HFFc6 (cell line): ENCODE measurements around the gene SLC10A3. TPM values are rescaled to one million over a fixed set of nuclear protein-coding genes. Genes with fewer than 3 reads are reported as not detected.
"Not testable (repeated sequence)": the region's sequence is repeated elsewhere in the genome, so short reads cannot be mapped to it uniquely, and the experiment has no call there.

ENCODE experiments used
- DNase-seq: peaks from one replicate; pipeline ENCODE4 v3.0.0-alpha.2; 2018
- H3K27ac Mint-ChIP-seq: 2 replicates; pipeline ENCODE4 v1.8.0; 2020; ENCODE audit warnings: mild to moderate bottlenecking, mixed read lengths
- H3K27me3 Mint-ChIP-seq: 2 replicates; pipeline ENCODE4 v1.8.0; 2021; ENCODE audit warnings: mild to moderate bottlenecking, moderate library complexity, mixed read lengths; ENCODE audit not compliant: insufficient read depth
- H3K36me3 Mint-ChIP-seq: 2 replicates; pipeline ENCODE4 v1.8.0; 2021; ENCODE audit warnings: low read depth, mixed read lengths
- H3K4me1 Mint-ChIP-seq: 2 replicates; pipeline ENCODE4 v1.8.0; 2020; ENCODE audit warnings: low read depth, mixed read lengths
- H3K4me3 Mint-ChIP-seq: 2 replicates; pipeline ENCODE4 v1.8.0; 2020; ENCODE audit warnings: mild to moderate bottlenecking, moderate library complexity, mixed read lengths
- H3K9me3 Mint-ChIP-seq: 2 replicates; pipeline ENCODE4 v1.8.0; 2020; ENCODE audit warnings: mild to moderate bottlenecking, mixed read lengths
- CTCF ChIP-seq: fragments of 200-600 bp; sonication (generic); IDR thresholded peaks from 2 replicates; pipeline ENCODE4 v1.5.0; 2021; ENCODE audit warnings: antibody characterized with exemption, mild to moderate bottlenecking
- total RNA-seq, 6 experiments: library from RNA; stranded (reverse); fragmentation: NEBNext Ultra II Directional; extraction: Animal tissue kit (Norgen Biotek cat#: 25700); gene quantifications; 2 replicates in 1 of 6; 3 replicates in 5 of 6; pipeline ENCODE4 v1.2.3, GENCODE V29; 2021

SLC10A3 gene
- total RNA-seq, 6 experiments from 2014 or later, result 34.6 to 46.5 (median 37.7) TPM

- H3K36me3 Mint-ChIP-seq, result peaks cover 18% of the 10 kb centered on the region
- no peaks in the 10 kb centered on the region for H3K9me3 Mint-ChIP-seq
- no peak overlapping the region for H3K27ac Mint-ChIP-seq
- H3K27me3 Mint-ChIP-seq, result peaks cover 2% of the 10 kb centered on the region; the same call in 1 of the 2 replicates
- DNase-seq, result no peak
- no peak for TF ChIP-seq CTCF
- no peak overlapping the region for H3K4me3 Mint-ChIP-seq
- peaks cover 10% of the 10 kb centered on the region for H3K4me1 Mint-ChIP-seq
Measured at GRCh38 chrX:154507673-154508383, 17.4 kb upstream of the SLC10A3 start.

- no peak for DNase-seq
- Mint-ChIP-seq H3K4me3 (no peak overlapping the region), H3K27ac (peak overlapping the region; percentile 78), H3K36me3 (peaks cover 18% of the 10 kb centered on the region), H3K4me1 (peaks cover 10% of the 10 kb centered on the region), H3K9me3 (no peaks in the 10 kb centered on the region), H3K27me3 (peaks cover 4% of the 10 kb centered on the region)
- no peak for TF ChIP-seq CTCF
Measured at GRCh38 chrX:154506483-154507332, 16.3 kb upstream of the SLC10A3 start.

DNA sequence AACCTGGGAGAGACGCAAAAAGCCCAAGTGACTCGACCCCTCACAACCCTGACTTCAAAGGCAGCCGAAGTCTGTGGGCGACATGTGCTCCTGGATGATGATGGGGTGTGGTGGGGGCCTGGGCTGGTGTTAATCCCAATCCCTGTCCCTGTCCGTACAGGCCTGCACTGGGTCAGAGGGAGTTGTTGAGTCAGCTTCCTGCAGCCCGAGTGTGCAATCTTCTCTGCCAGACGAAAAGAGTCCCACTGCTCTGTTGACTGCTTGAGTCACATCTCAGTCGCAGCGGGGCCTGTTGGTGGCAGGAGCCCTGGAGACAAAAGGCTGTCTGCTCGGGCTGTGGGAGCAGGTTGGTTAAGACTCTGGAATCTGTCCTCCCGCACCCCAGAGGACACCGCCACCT, 15.3 kb upstream of the SLC10A3 start:
- TF ChIP-seq CTCF, result no peak
- H3K4me3 Mint-ChIP-seq, result no peak overlapping the region
- H3K27ac Mint-ChIP-seq, result peak overlapping the region; percentile 78
- peaks cover 4% of the 10 kb centered on the region for H3K27me3 Mint-ChIP-seq
- H3K9me3 Mint-ChIP-seq, result no peaks in the 10 kb centered on the region
- H3K36me3 Mint-ChIP-seq, result peaks cover 13% of the 10 kb centered on the region
- peaks cover 10% of the 10 kb centered on the region for H3K4me1 Mint-ChIP-seq
- DNase-seq, result peak; percentile 63

DNA sequence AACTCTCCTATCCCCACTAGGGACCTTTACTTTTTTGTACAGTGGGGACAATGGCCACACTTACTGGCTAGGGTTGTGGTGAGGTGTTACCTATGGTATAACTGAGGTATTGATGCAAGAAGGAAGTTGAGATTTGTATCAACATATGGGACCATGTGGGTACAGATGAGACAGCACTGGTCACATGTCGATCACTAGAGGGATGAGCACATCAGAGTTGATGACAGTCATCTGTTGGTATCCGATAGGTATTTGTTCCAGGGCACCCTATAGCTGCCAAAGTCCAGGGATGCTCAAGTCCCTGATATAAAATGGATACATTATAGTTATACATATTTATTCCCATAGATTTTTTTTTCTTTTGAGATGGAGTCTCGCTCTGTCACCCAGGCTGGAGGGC, 12.6 kb upstream of the SLC10A3 start:
- H3K27me3 Mint-ChIP-seq, result peaks cover 4% of the 10 kb centered on the region
- no peak for TF ChIP-seq CTCF
- no peak overlapping the region for H3K27ac Mint-ChIP-seq
- DNase-seq, result no peak
- H3K4me3 Mint-ChIP-seq, result no peak overlapping the region
- H3K9me3 Mint-ChIP-seq, result no peaks in the 10 kb centered on the region
- peaks cover 11% of the 10 kb centered on the region for H3K4me1 Mint-ChIP-seq
- peaks cover 4% of the 10 kb centered on the region; the same call in 1 of the 2 replicates for H3K36me3 Mint-ChIP-seq

DNA sequence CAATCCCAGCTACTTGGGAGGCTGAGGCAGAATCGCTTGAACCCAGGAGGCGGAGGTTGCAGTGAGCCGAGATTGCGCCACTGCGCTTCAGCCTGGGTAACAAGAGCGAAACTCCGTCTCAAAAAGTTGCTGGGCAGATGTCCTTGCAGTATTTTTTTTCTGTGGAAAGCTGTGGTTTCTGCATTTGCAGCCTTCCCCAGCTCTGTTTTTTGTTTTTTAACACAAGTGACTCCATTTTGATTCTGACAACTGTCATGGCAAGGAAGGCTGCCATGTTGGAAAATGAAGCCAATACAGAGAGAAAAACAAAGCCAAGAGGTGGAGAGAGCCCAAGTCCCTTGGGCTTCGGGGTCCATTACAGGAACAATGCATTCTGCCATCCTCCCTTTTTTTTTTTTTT, 11.7 kb upstream of the SLC10A3 start:
- Mint-ChIP-seq H3K27me3 (peaks cover 4% of the 10 kb centered on the region), H3K4me3 (no peak overlapping the region), H3K36me3 (peaks cover 4% of the 10 kb centered on the region; the same call in 1 of the 2 replicates), H3K9me3 (no peaks in the 10 kb centered on the region), H3K4me1 (peaks cover 15% of the 10 kb centered on the region), H3K27ac (no peak overlapping the region)
- TF ChIP-seq CTCF, result no peak
- DNase-seq, result no peak

GRCh38 chrX:154501423-154501822, 11.0 kb upstream of the SLC10A3 start:
- H3K9me3 Mint-ChIP-seq, result not testable (repeated sequence)

DNA sequence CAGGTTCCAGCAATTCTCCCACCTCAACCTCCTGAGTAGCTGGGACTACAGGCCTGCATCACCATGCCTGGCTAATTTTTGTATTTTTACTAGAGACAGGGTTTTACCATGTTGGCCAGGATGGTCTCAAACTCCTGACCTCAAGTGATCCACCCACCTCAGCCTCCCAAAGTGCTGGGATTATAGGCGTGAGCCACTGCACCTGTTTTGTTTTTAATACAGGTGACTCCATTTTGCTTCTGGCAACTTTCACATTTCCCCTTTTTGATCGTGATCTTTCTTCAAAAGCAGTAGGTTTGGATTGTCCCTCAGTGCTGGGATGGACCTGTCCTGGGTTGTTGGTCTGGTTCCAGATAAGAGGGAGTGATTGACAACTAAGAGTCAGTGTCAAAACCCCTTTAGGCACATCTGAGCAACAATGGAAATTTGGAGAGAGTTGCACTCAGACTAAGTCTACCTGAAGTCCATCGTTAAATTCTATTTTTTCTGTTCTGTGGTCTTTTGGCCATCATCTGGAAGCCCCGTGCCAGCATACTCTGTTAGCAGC, 6.2 kb upstream of the SLC10A3 start:
- not testable (repeated sequence) for DNase-seq, H3K4me3 Mint-ChIP-seq, H3K36me3 Mint-ChIP-seq, H3K27ac Mint-ChIP-seq, H3K4me1 Mint-ChIP-seq, H3K9me3 Mint-ChIP-seq, H3K27me3 Mint-ChIP-seq

More at GRCh38 chrX:154501423-154501822, 11.0 kb upstream of the SLC10A3 start:
- H3K4me3 Mint-ChIP-seq, H3K36me3 Mint-ChIP-seq, H3K27me3 Mint-ChIP-seq, H3K27ac Mint-ChIP-seq, DNase-seq: not testable (repeated sequence)
- H3K4me1 Mint-ChIP-seq, result peaks cover 15% of the 10 kb centered on the region
